ENCODE measurements around the gene ESYT3.

The ESYT3 gene

DNA sequence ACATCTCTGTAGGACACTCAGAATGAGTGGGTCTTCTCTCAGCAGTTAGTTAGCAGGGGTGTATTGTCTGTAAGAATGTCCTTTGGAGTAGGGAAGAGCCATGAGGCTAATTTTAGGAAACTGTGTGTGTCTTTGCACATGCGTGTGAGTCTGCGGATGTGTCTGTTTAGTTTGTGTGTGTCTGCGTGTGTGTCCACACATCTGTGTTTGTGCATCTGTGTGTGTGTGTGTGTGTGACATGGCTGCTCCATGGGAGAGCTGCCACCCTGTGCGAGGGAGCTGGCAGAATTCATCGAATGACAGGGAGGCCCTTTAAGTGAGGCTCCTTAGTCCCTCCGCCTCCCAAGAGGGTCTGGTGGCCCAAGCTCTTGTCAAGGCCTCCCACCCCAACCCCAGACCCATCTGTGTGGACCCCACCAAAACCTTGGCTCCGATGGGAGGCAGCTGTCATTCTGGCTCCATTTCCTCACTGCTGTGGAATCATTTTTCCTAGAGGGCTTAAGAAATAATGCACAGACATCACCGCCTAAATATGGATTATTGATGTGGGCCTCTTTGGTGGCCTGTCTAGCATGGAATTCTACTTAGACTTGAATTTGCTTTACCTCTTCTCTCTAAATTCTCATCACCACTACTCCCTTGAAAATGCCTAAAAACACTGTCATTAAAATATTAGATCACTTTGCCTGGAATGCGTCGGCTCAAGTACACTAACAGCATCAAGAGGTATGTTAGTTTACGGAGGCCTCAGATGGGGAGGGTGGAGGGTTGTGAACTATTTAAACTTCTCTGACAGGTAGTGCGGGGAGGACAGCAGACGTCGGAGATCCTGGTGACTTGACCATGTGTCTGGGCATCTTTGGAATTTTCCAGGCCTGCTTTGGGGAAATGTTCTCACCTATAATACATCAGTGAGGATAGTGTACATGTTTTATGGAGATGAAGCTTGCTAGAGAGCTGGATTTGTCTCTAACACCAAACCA is 9.4 kb downstream of the ESYT3 start:
- H3K27ac ChIP-seq: no peak overlapping the region
- H3K79me2 ChIP-seq (ENCODE audit: insufficient read depth, low read depth): no peaks in the 10 kb centered on the region
- H3K4me3 ChIP-seq (IDR thresholded peaks at IDR 0.05; ENCODE audit: insufficient read depth, low read depth, low read length): no peak overlapping the region
- H3K4me1 ChIP-seq (ENCODE audit: low read depth, poor library complexity, severe bottlenecking): no peaks in the 10 kb centered on the region
- H3K4me2 ChIP-seq: no peak overlapping the region
- TF ChIP-seq CTCF (conservative IDR thresholded peaks at IDR 0.05; ENCODE audit: low read depth, low read length): no peak
- no peak overlapping the region for H2AFZ ChIP-seq (ENCODE audit: low read depth)
- no peaks in the 10 kb centered on the region for H3K36me3 ChIP-seq (ENCODE audit: insufficient read depth)
- H3K9ac ChIP-seq: no peak overlapping the region
- no peaks in the 10 kb centered on the region for H4K20me1 ChIP-seq (ENCODE audit: insufficient read depth)
- H3K27me3 ChIP-seq (ENCODE audit: insufficient read depth, low read depth): no peaks in the 10 kb centered on the region

DNA sequence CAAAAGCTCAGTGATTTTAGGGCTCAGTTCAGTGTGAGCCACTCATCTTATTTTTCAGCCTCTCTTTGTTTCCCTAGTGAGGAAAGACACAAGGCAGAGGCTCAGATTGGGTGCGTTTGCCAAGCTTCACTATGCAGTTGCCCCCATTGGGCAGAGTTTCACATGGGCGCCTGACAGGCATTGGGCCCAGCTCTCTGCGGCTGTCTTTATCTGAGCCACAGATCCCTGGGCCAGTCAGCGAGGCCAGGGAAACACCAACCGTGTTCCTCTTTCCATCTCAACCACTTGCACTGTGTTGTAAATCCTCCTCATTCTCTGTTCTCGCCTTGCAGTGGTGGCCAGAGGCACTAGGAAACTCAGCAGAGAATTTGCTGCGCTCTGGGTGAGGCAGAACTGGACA is 10.8 kb downstream of the ESYT3 start:
- H3K9ac ChIP-seq: no peak overlapping the region
- H3K4me2 ChIP-seq: no peak overlapping the region
- TF ChIP-seq CTCF (conservative IDR thresholded peaks at IDR 0.05; ENCODE audit: low read depth, low read length): no peak
- H4K20me1 ChIP-seq (ENCODE audit: insufficient read depth): no peaks in the 10 kb centered on the region
- H3K27ac ChIP-seq: no peak overlapping the region
- no peaks in the 10 kb centered on the region for H3K27me3 ChIP-seq (ENCODE audit: insufficient read depth, low read depth)
- H3K79me2 ChIP-seq (ENCODE audit: insufficient read depth, low read depth): no peaks in the 10 kb centered on the region
- H3K4me3 ChIP-seq (IDR thresholded peaks at IDR 0.05; ENCODE audit: insufficient read depth, low read depth, low read length): no peak overlapping the region
- H2AFZ ChIP-seq (ENCODE audit: low read depth): no peak overlapping the region
- no peaks in the 10 kb centered on the region for H3K4me1 ChIP-seq (ENCODE audit: low read depth, poor library complexity, severe bottlenecking)
- H3K36me3 ChIP-seq (ENCODE audit: insufficient read depth): no peaks in the 10 kb centered on the region

GRCh38 chr3:138445654-138446053 is 11.2 kb downstream of the ESYT3 start:
- Histone ChIP-seq H3K36me3 (ENCODE audit: insufficient read depth) (no peaks in the 10 kb centered on the region), H2AFZ (ENCODE audit: low read depth) (no peak overlapping the region), H3K27me3 (ENCODE audit: insufficient read depth, low read depth) (no peaks in the 10 kb centered on the region), H3K9ac (no peak overlapping the region), H3K4me2 (no peak overlapping the region), H3K79me2 (ENCODE audit: insufficient read depth, low read depth) (no peaks in the 10 kb centered on the region), H3K4me3 (IDR thresholded peaks at IDR 0.05; ENCODE audit: insufficient read depth, low read depth, low read length) (no peak overlapping the region), H3K4me1 (ENCODE audit: low read depth, poor library complexity, severe bottlenecking) (no peaks in the 10 kb centered on the region), H4K20me1 (ENCODE audit: insufficient read depth) (no peaks in the 10 kb centered on the region), H3K27ac (no peak overlapping the region)
- no peak for TF ChIP-seq CTCF (conservative IDR thresholded peaks at IDR 0.05; ENCODE audit: low read depth, low read length)

GRCh38 chr3:138448631-138449030 is 14.2 kb downstream of the ESYT3 start:
- no peaks in the 10 kb centered on the region for H3K4me1 ChIP-seq (ENCODE audit: low read depth, poor library complexity, severe bottlenecking)
- no peak overlapping the region for H3K4me3 ChIP-seq (IDR thresholded peaks at IDR 0.05; ENCODE audit: insufficient read depth, low read depth, low read length)
- no peak overlapping the region for H3K9ac ChIP-seq
- H2AFZ ChIP-seq (ENCODE audit: low read depth): no peak overlapping the region
- no peaks in the 10 kb centered on the region for H3K27me3 ChIP-seq (ENCODE audit: insufficient read depth, low read depth)
- no peaks in the 10 kb centered on the region for H3K79me2 ChIP-seq (ENCODE audit: insufficient read depth, low read depth)
- no peaks in the 10 kb centered on the region for H4K20me1 ChIP-seq (ENCODE audit: insufficient read depth)
- no peak overlapping the region for H3K4me2 ChIP-seq
- TF ChIP-seq CTCF (conservative IDR thresholded peaks at IDR 0.05; ENCODE audit: low read depth, low read length): no peak
- H3K27ac ChIP-seq: no peak overlapping the region
- H3K36me3 ChIP-seq (ENCODE audit: insufficient read depth): no peaks in the 10 kb centered on the region

Data from KMS-11 (cell line).